GM19099 (cell line): Measurements from ENCODE around the gene ZNF583.

Experiments
- POLR2A ChIP-seq: IDR thresholded peaks from 3 replicates; pipeline ENCODE4 v1.6.1; 2011; ENCODE audit warnings: low read depth; ENCODE audit not compliant: insufficient read length; ENCODE audit errors: extremely low read depth

The ZNF583 gene

DNA sequence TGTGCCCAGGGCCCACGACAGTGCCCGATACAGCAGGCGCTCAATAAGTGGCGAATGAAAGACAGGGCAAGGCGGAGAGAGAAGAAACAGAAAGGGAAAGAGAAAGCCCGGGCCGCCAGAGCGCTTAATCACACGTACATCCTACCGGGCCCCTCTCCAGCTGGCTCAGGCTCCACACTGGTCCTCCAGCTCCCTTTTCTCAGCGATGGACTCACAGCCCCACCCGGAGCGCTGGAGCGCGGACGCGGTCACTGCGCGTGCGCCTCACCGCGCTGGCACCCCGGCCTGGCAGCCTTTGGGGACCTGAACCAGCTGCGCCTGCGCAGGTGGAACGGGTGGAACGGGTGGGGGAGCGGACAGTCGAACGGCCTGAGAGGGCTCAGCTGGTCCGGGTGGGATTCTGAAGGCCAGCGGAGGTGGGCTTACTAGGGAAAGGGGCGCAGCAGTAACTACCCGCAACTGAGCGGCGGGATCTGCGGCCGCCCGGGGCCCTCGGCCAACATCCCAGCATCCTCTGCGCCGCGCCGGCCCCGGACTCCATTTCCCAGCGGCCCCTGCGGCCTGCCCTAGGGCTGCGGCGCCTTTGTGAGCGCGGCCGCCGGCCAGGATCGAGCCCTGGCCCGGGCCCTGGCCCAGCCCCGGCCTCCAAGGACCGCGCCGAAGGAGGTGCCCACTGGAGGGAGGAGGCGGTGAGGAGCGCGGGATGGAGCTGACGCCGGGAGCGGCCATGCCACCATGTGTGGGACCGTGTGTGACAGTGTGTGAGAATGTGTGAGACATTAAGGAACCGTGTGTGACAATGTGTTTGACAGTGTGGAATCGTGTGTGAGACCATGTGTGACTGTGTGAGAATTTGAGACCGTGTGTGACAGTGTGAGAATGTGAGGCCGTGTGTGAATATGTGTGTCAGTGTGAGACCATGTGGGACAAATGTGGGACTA lies at the start of gene ZNF583:
Gene ZNF583 (plus strand): TSS at position 569 of the 941 bp plus-strand sequence. CDS start 2,783 bp downstream, outside the sequence.
- TF ChIP-seq POLR2A = no peak

GRCh38 chr19:56355517-56355916 lies 48.6 kb upstream of the ZNF583 start:
- TF ChIP-seq POLR2A = no peak

GRCh38 chr19:56356944-56357343 lies 47.2 kb upstream of the ZNF583 start:
- TF ChIP-seq POLR2A = no peak

GRCh38 chr19:56360841-56361240 lies 43.3 kb upstream of the ZNF583 start:
- no peak for TF ChIP-seq POLR2A

DNA sequence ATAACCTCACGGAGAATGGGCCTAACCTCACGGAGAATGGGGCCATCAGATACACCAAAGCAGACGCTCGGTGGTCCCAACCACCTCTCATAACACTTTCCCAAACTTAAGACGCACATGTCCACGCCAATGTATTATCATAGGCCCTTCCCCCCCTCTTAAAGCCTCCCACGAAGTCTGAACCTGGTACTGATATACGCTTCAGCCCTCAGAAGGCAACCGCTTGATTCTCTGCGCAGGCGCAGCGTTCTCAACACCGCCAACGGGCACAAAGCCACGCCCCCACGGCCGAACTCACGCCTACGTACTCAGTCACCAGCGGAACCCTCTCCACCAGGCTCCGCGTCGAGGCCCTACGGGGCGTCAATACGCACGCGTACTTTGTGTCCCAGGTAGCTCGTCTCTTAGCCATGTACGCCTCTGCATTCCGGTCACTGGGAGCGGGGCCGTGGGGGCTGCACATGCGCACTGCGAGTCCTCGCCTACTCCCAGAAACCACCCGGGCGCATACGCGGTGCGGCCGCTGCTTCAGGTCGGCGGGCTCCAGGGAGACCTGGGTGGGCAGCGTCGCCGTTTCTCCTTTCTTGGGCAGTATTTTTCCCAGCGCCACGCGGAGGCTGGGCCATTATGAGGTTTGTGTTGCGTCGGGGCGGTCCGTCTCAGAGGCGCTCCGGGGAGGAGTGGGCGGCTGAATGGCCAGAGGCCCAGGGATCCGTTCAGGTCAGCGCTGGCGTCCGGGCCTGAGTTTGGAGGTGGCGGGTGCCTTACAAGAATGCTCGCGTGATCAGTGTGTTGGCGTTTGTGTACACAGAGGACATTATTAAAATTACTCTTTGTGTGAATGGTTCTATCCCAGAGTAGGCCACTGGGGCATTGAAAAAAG lies 36.1 kb upstream of the ZNF583 start:
- TF ChIP-seq POLR2A = peak; percentile 55

DNA sequence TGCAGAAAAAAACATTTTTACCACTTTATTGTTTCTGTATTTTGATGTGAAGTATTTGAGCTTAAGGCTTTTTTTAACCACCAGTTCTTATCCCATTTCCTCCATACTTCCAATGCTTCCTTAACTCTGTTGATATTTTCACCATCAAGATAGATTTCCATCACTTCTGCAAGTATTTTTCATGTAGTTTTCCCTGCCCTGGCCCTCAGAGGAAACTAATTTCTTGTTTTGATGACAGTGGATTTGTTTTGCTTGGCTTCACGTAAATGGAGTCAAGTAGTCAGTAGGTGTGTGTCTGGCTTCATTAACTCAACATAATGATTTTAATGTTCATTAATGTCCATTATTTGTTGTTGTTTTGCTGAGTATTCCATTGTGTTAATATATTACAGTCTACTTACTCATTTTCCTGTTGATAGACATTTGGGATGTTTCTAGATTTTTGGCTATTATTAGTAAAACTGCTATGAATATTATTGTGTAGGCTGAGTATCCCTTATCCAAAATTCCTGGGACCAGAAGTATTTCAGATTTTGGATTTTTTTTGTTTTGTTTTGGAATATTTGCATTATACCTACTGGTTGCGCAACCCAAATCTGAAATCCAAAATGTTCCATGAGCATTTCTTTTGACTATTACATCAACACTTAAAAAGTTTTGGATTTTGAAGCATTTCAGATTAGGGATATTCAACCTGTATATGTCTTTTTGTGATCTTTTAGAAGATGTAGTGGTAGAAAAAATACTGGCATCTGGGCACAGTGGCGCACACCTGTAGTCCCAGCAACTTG lies 34.1 kb upstream of the ZNF583 start:
- no peak for TF ChIP-seq POLR2A

- no peak for TF ChIP-seq POLR2A
These were observed 31.9 kb upstream of the ZNF583 start for GRCh38 chr19:56372281-56372680.

- TF ChIP-seq POLR2A = no peak
These were observed 26.8 kb upstream of the ZNF583 start for GRCh38 chr19:56377105-56377924.

DNA sequence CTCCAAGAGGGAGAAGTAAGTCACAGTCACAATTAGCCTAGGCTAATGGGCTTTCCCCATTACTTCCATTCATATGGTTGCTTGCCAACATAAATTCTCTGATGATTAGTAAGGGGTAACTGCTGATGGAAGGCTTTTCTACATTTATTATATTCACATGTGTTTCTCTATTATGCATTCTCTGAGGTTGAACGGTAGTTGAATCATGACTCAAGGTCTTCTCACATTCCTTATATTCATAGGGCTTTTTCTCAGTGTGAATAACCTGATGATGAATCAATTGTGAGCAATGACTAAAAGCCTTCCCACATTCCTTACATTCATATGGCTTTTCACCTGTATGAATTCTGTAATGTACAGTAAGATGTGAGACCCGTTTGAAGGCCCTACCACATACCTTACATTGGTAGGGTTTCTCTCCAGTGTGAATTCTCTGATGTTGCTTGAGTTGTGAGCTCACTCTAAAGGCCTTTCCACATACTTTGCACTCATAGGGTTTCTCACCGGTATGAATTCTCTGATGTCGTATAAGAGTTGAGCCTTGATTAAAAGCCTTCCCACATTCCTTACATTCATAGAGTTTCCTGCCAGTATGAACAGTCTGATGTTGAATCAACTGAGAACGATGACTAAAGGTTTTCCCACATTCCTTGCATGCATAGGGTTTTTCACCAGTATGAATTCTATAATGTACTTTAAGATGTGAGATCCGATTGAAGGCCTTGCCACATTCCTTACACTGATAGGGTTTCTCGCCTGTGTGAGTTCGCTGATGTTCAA lies 20.1 kb upstream of the ZNF583 start:
- no peak for TF ChIP-seq POLR2A

- peak; percentile 76 for TF ChIP-seq POLR2A
These were observed 10.8 kb upstream of the ZNF583 start, which contains the start of gene ZNF582 for GRCh38 chr19:56393119-56394012. Gene ZNF582, minus strand, starts transcription at chr19:56393534. Its CDS starts 1,782 bp downstream, at chr19:56391752.

GRCh38 chr19:56398809-56399208 lies 5.3 kb upstream of the ZNF583 start:
- no peak for TF ChIP-seq POLR2A

GRCh38 chr19:56400485-56400884 lies 3.6 kb upstream of the ZNF583 start:
- no peak for TF ChIP-seq POLR2A
